Subcutaneous adipose tissue (tissue), 4 donors: ENCODE data around the gene HACL1. TPM values are rescaled to one million over a fixed set of nuclear protein-coding genes. Genes with fewer than 3 reads are reported as not detected.

Experiments used
- total RNA-seq, 4 donors: library from RNA; depleted of rRNA; stranded (reverse); fragments of >200 nt; gene quantifications; one replicate each; pipeline ENCODE4 v1.1.0, GENCODE V29; 2016
- TF ChIP-seq, protein P1 (sequence below): fragments of 450-650 bp; IDR thresholded peaks from one replicate; pipeline ENCODE4 v1.5.1; 2016; ENCODE audit warnings: low read depth, mild to moderate bottlenecking, control low read depth, antibody characterized with exemption, moderate library complexity

The HACL1 gene
- total RNA-seq, 4 donors from 2014 or later, result 27.1 to 45.8 (median 37.5) TPM

DNA sequence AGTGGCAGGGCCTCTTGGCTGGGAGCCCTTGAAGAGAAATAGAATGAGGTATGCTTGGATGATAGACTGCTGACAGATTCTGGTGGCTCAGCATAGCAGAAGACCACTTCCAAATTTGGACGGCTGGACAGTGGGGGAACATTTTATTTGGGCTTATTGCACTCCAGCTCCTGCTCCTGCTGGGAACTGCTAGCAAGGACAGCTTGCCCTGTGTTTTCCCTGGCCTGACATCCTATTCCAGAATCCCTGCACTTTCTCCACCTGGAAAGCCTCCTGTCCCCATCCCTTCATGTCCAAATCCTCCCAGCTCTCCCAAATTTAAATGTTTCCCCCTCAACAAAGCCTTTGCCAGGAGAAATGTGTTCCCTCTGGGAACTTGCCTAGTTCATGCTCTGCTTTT lies 70.0 kb downstream of the HACL1 start:
- TF ChIP-seq, protein P1, sequence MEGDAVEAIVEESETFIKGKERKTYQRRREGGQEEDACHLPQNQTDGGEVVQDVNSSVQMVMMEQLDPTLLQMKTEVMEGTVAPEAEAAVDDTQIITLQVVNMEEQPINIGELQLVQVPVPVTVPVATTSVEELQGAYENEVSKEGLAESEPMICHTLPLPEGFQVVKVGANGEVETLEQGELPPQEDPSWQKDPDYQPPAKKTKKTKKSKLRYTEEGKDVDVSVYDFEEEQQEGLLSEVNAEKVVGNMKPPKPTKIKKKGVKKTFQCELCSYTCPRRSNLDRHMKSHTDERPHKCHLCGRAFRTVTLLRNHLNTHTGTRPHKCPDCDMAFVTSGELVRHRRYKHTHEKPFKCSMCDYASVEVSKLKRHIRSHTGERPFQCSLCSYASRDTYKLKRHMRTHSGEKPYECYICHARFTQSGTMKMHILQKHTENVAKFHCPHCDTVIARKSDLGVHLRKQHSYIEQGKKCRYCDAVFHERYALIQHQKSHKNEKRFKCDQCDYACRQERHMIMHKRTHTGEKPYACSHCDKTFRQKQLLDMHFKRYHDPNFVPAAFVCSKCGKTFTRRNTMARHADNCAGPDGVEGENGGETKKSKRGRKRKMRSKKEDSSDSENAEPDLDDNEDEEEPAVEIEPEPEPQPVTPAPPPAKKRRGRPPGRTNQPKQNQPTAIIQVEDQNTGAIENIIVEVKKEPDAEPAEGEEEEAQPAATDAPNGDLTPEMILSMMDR, result no peak

DNA sequence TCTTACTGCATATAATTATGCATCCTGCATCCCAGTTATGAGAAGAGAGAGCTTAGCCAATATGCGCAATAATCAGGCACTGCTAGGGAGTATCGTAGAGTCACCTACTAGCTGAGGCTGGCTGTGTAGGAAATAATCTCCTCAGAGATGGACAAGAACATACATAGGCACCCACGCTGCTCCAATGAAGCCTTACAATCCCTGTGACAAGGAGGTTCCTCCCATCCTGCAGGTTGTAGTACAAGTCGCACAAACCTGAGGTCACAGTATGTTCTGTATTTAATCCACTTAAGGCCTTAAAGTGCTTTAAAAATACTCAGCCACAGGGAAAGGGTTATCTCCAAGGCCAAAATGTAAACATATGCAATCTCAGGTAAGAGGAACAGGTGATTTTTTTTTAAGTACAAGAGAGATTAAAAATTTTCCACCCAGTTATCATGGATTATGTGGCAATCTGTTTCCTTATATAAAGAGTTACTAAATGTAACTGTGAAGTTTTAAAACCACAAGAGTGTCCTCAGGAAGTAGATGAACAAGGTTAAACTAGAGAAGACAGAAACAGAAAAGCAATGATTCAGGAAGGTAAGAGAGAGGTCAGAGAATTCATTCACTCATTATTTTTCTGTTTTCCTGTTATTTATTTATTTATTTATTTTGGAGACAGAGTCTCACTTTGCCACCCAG lies 72.4 kb downstream of the HACL1 start:
- TF ChIP-seq, protein P1, result no peak

DNA sequence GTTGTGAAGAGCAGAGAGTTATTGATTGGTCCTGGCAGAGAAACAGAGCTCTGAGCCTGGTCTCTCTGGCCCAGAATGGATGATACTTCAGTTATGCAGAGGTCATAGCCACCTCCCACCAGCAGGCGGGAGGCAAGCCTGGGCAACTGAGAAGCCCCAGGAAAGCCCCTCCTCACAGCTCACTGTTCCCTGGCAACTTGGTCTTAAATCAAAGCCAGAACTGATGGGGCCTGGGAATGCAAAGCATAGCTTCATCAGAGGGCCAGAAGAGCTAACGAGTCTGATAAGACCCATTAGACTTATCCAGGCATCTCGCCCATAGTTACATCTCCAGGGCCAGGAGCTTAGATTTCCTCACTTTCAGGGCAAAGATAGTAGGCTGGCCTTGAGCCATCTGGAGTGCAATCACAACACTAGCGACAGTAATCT lies 74.3 kb downstream of the HACL1 start:
- TF ChIP-seq, protein P1, result no peak

DNA sequence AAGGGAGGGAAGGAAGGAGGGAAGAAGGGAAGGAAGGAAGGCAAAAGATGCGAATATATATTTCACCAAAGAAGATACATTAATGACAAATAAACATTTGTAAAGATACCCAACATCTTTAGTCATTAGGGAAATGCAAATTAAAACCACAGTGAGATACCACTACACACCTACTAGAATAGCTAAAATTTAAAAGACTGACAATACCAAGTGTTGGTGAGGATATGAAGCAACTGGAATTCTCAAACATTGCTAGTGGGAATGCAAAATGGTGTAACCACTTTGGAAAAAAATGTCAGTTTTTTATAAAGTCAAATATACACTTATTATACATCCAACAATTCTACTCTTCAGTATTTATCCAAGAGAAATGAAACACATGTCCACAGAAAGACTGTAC lies 75.6 kb downstream of the HACL1 start:
- TF ChIP-seq, protein P1, result no peak

DNA sequence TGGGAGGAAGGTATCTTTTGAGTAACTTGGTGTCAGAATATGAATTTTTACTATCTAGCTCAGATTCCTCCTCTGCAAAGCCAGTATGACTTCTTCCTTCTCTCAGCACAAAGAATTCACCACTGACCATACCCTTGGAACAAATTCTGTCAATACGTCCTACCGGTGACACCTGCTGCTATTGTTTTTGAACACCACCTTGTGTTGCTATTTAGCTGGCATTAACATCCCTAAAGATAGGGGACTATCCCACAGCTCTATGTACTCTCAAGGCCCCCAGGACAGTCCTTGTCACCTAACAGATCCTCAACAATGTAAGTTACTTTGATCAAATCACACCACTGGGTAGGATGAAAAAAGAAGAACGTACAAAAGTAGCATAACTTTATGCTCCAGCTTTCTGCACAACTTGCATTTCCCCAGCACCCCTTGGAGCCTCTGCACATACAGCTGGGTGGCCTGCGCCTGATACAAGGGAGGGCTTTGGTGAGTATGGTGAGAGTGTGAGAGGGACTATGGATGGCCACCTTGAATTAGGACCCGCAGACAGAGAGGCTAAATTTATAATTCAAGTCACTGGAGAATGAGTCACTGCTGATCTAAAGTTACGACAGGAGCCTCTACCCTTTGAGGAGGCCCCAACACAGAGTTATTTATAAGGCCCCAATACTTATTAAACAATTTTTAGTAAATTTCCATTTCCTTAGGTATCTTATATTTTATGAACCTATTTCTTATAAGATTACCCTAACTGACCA lies 77.5 kb downstream of the HACL1 start:
- TF ChIP-seq, protein P1, result no peak

DNA sequence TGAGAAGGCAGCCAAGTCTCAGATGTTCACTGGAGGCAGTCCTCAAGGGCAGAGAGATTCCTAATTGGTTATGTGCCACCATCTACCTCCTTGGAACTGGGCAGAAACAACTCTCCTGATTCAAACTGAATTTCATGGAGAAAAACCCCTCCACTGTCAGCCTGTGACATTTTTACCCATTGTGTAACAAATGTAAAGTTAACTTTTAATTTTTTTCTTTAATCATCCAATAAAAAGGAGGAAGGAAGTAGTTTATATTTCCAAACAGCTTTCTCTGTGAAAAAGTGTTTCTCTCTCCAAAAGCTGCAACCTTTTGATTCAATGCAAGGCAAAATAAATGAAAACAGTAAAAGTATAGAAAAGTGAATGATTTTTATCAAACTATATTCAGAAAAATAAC lies 79.4 kb downstream of the HACL1 start:
- TF ChIP-seq, protein P1, result no peak

DNA sequence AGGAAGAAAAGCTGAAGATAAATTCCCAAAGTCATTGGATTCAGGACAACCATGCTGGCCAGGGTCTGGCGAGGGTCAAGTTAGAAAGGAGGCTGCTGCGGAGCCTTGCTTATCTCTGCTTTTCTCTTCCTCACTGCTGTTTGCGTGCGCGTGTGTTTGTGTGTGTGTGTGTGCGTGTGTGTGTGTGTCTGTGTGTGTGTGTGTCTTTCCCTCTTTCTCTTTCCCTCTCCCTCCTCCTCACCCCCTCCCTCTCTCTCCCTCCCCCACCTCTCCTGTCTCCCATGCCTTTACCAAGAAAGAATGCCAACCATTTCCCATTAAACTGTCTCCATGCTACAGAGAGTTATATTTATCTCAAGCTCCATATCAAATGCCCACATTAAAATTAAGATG lies 79.8 kb downstream of the HACL1 start, which contains the start of gene COLQ:
Gene COLQ, minus strand, starts transcription at position 134 of the 393 bp plus-strand sequence. Its CDS starts 81 bp downstream, at position 53.
- TF ChIP-seq, protein P1, result no peak
